Measurements from ENCODE around the gene FETUB. TPM values are rescaled to one million over a fixed set of nuclear protein-coding genes. Genes with fewer than 3 reads are reported as not detected.

The FETUB gene
- total and polyA plus RNA-seq, 2 experiments from 2014 or later, result 5.8 to 7.2 TPM

GRCh38 chr3:186653080-186653707, 13.0 kb downstream of the FETUB start:
- no peaks in the 10 kb centered on the region for H4K20me1 ChIP-seq (ENCODE audit: insufficient read depth, poor library complexity, severe bottlenecking)
- H3K9me2 ChIP-seq (replicated peaks; ENCODE audit: insufficient read depth), result no peaks in the 10 kb centered on the region
- no peaks in the 10 kb centered on the region for H3K36me3 ChIP-seq (replicated peaks; ENCODE audit: insufficient read depth, low read depth)
- H3K4me3 ChIP-seq, result no peak overlapping the region
- H3K4me1 ChIP-seq (ENCODE audit: insufficient read depth), result no peaks in the 10 kb centered on the region
- H3K9me3 ChIP-seq (ENCODE audit: low read depth), result no peaks in the 10 kb centered on the region
- 74% methylated on average over 7 of the region's 7 CpGs for WGBS (ENCODE audit: low lambda C conversion rate, missing lambda C conversion rate)
- no peak overlapping the region for H3K27ac ChIP-seq
- H2AFZ ChIP-seq, result no peak overlapping the region
- no peaks in the 10 kb centered on the region for H3K79me2 ChIP-seq
- no peak overlapping the region for H3K4me2 ChIP-seq
- no peaks in the 10 kb centered on the region for H3K27me3 ChIP-seq
- no peak for DNase-seq (ENCODE audit: low spot score)
- no peak for TF ChIP-seq EZH2 (IDR thresholded peaks at IDR 0.05; ENCODE audit: borderline replicate concordance)
- no peak for TF ChIP-seq EZH2phosphoT487 (IDR thresholded peaks at IDR 0.05; ENCODE audit: low read depth, severe bottlenecking, unreplicated experiment)
- TF ChIP-seq, protein P1, sequence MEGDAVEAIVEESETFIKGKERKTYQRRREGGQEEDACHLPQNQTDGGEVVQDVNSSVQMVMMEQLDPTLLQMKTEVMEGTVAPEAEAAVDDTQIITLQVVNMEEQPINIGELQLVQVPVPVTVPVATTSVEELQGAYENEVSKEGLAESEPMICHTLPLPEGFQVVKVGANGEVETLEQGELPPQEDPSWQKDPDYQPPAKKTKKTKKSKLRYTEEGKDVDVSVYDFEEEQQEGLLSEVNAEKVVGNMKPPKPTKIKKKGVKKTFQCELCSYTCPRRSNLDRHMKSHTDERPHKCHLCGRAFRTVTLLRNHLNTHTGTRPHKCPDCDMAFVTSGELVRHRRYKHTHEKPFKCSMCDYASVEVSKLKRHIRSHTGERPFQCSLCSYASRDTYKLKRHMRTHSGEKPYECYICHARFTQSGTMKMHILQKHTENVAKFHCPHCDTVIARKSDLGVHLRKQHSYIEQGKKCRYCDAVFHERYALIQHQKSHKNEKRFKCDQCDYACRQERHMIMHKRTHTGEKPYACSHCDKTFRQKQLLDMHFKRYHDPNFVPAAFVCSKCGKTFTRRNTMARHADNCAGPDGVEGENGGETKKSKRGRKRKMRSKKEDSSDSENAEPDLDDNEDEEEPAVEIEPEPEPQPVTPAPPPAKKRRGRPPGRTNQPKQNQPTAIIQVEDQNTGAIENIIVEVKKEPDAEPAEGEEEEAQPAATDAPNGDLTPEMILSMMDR (IDR thresholded peaks at IDR 0.05; ENCODE audit: poor library complexity), result no peak

DNA sequence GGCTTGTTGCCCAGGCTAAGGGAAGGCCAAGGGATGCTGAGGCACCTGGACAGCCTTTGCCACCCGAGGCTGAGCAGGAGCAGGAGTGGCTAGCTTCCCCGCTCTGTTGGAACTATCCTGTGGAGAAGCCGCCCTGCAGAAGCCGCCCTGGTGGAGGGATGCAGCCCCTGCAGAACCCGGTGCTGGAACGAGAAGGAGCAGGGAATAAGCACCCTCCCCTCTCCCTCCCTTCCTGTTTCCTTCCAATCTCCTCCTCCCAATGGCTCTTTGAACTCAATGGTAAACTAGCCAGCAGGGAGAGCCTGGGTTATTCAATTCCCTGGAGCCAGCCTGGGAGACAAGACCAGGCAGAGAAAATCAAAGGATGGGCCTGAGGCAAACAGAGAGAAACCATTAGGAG, 13.8 kb downstream of the FETUB start:
- H3K9me2 ChIP-seq (replicated peaks; ENCODE audit: insufficient read depth), result no peaks in the 10 kb centered on the region
- no peak overlapping the region for H2AFZ ChIP-seq
- no peaks in the 10 kb centered on the region for H3K79me2 ChIP-seq
- no peaks in the 10 kb centered on the region for H4K20me1 ChIP-seq (ENCODE audit: insufficient read depth, poor library complexity, severe bottlenecking)
- no peaks in the 10 kb centered on the region for H3K4me1 ChIP-seq (ENCODE audit: insufficient read depth)
- no peaks in the 10 kb centered on the region for H3K27me3 ChIP-seq
- H3K4me3 ChIP-seq, result no peak overlapping the region
- H3K4me2 ChIP-seq, result no peak overlapping the region
- no peaks in the 10 kb centered on the region for H3K9me3 ChIP-seq (ENCODE audit: low read depth)
- H3K36me3 ChIP-seq (replicated peaks; ENCODE audit: insufficient read depth, low read depth), result no peaks in the 10 kb centered on the region
- WGBS (ENCODE audit: low lambda C conversion rate, missing lambda C conversion rate), result 48% methylated on average over 6 of the region's 6 CpGs
- H3K27ac ChIP-seq, result no peak overlapping the region
- DNase-seq (ENCODE audit: low spot score), result no peak
- TF ChIP-seq EZH2 (IDR thresholded peaks at IDR 0.05; ENCODE audit: borderline replicate concordance) (no peak), EZH2phosphoT487 (IDR thresholded peaks at IDR 0.05; ENCODE audit: low read depth, severe bottlenecking, unreplicated experiment) (no peak)
- TF ChIP-seq, protein P1 (IDR thresholded peaks at IDR 0.05; ENCODE audit: poor library complexity), result no peak

DNA sequence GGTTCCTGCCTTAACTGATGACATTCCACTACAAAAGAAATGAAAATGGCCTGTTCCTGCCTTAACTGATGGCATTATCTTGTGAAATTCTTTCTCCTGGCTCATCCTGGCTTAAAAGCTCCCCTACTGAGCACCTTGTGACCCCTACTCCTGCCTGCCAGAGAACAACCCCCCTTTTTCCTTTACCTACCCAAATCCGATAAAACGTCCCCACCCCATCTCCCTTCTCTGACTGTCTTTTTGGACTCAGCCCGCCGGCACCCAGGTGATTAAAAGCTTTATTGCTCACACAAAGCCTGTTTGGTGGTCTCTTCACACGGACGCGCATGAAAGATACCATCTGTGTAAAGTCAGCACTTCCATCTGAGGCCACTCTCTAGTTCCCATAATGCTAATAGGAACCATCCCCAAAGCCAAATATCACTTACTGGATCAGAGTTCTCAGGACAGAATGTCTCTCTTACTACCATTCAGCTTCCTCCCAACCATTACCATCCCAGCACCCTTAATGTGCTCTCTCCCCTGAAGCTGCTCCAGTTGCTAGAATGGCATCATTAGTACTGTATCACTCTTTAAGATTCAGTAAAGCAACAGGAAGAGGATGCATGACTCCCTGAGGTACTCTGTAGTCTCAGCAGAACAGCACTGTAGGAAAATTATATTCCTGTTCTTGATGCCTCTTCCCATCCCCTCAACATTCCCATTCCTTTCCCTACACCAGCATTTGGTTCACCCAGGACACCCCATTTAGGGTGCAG, 23.3 kb downstream of the FETUB start:
- TF ChIP-seq EZH2 (IDR thresholded peaks at IDR 0.05; ENCODE audit: borderline replicate concordance) (no peak), EZH2phosphoT487 (IDR thresholded peaks at IDR 0.05; ENCODE audit: low read depth, severe bottlenecking, unreplicated experiment) (no peak)
- TF ChIP-seq, protein P1 (IDR thresholded peaks at IDR 0.05; ENCODE audit: poor library complexity), result no peak
- 24% methylated on average over 7 of the region's 7 CpGs for WGBS (ENCODE audit: low lambda C conversion rate, missing lambda C conversion rate)
- no peak for DNase-seq (ENCODE audit: low spot score)
- no peaks in the 10 kb centered on the region for H3K36me3 ChIP-seq (replicated peaks; ENCODE audit: insufficient read depth, low read depth)
- H4K20me1 ChIP-seq (ENCODE audit: insufficient read depth, poor library complexity, severe bottlenecking), result no peaks in the 10 kb centered on the region
- H3K79me2 ChIP-seq, result no peaks in the 10 kb centered on the region
- no peak overlapping the region for H3K4me3 ChIP-seq
- H3K4me2 ChIP-seq, result no peak overlapping the region
- H3K27ac ChIP-seq, result no peak overlapping the region
- no peaks in the 10 kb centered on the region for H3K27me3 ChIP-seq
- H3K9me3 ChIP-seq (ENCODE audit: low read depth), result no peaks in the 10 kb centered on the region
- no peaks in the 10 kb centered on the region for H3K4me1 ChIP-seq (ENCODE audit: insufficient read depth)
- no peak overlapping the region for H2AFZ ChIP-seq
- H3K9me2 ChIP-seq (replicated peaks; ENCODE audit: insufficient read depth), result no peaks in the 10 kb centered on the region
